Neuronal stem cell (in vitro differentiated cells): ENCODE data around the gene CBR4.

Experiments used
- small RNA-seq: library from polyadenylated mRNA; stranded (forward); fragments of <200 nt; extraction: miRNeasy Mini kit (QIAGEN cat#:217004); gene quantifications from one replicate; pipeline ENCODE3, GENCODE V24; 2013; ENCODE audit not compliant: insufficient read depth

Gene CBR4

Small RNA genes within 50 kb of the gene (small RNA-seq; reads per million reads assigned to genes)
- 7.1 reads per million, percentile 39 among the genes with 10 or more reads in this experiment for gene RNY4P17
